GM18520 (cell line): Measurements from ENCODE around the gene FUT7.

Experiments used
- ATAC-seq: cut with Tn5 transposase; IDR thresholded peaks from one replicate; pipeline ENCODE4 v1.9.1; 2021; ENCODE audit not compliant: unreplicated experiment

Gene FUT7, protein sequence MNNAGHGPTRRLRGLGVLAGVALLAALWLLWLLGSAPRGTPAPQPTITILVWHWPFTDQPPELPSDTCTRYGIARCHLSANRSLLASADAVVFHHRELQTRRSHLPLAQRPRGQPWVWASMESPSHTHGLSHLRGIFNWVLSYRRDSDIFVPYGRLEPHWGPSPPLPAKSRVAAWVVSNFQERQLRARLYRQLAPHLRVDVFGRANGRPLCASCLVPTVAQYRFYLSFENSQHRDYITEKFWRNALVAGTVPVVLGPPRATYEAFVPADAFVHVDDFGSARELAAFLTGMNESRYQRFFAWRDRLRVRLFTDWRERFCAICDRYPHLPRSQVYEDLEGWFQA

DNA sequence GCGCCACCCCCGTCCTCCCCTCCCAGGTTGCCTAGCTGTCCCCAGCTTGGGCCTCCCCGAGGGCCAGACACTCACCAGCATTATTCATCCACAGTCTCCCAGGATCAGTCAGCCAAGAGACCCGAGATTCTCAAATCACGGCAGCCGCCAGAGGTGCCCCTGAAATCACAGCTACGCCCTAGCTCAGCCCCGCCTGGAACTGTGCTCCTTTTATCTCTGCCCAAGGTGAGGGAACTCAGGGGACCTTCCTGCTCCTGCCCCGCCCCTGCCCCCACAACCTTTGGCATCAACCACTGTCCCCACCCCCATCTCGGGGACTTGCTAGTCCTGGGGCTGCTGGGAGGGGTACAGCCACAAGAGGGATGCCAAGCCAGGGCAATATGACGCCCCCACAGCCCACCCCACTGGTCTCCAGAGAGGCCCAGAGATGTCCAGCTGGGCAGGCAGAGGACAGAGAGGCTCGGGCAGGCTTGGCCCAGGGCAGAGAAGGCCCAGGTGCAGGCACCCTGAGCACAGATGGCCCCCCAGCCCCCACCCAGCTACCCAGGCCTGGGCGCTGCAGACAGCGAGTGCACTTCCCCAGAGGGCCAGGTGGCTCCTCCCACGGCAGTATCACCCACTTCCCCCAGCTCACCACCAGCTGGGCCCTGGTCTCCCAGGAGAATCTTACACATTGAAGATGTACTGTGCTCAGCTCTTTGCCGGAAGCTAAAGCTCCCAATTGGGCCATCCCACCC is at the start of gene FUT7:
Gene FUT7 (minus strand): TSS at position 185 of the 737 bp plus-strand sequence. CDS start 97 bp downstream, at position 88.
- ATAC-seq: no peak

DNA sequence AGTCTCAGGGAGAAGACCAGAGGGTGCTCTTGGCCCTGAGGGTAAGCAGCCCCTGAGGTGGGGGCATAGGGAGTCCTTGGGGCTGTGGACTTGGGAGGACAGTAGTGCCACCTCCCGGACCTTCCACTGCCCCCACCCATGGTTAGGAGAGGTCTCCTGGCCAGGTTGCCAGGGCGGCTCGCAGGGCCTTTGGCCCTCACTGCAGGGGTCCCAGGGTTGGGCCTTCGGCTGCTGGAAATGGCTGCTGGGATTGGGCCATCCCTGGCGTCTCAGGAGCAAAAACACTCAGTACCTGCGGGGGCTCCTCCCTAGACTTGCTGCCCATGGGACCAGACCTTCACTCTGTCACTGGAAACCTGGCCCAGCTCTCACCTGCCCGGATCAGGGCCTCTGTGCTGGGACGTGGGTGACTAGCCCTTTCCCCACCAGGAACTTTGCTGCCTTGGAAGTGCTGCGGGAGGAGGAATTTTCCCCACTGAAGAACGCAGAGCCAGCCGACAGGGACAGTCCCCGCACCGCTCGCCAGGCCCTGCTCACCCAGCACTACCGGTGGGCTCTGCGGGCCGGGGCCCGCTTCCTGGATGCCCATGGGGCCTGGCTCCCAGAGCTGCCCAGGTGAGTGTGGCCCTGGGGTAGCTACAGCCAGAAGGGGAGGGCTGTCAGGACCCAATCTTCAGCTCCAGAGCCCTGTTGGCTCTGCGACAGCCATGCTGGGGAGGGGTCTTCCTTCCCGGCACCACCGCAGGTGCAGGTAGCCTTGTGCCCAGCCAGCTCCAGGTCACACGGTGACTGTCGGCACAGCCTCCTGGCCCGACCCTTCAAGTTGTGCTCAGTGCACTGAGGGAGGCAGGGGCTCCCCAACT is 48.6 kb upstream of the FUT7 start:
- ATAC-seq: no peak

DNA sequence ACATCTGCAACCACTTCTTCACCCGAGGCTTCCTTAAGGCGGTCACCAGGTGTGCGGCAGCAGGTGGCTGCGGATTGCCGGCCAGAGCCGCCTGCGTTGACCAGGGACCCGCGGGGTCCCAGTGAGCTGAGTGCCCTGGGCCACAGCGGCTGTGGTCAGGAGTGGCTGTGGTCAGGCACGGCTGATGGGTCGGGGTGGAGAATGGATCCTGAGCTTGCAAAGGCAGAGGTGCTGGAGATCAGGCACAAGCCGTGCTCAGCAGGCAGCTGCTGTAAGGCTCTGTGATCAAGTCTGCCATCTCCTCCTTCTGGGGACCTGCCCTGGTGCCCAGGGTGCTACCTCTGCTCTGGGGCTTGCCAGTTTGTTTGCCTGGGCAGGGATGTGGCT is 47.5 kb upstream of the FUT7 start:
- no peak for ATAC-seq

DNA sequence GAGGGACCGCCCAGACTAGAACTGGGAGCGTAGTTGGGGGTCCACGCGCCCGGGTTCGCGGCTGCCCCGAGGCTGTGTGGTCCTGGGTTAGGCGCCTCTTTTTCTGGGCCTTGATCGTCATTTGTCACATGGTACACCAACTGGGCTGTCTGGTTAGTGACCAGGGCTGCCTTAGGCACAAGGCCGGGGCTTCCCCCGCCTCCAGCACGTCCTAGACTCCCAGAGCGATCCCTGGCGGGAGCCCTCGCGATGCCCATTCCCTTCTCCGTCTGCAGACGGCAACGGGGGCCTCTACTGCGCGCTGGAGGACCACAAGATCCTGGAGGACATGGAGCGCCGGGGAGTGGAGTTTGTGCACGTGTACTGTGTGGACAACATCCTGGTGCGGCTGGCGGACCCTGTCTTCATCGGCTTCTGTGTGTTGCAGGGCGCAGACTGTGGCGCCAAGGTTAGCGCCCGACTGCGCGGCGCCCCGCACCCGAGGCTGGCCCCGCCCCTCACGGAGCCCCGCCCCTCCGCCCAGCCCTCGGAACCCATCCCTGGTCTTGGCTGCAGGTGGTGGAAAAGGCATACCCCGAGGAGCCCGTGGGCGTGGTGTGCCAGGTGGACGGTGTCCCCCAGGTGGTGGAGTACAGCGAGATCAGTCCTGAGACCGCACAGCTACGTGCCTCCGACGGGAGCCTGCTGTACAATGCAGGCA is 47.0 kb upstream of the FUT7 start:
- ATAC-seq: no peak

DNA sequence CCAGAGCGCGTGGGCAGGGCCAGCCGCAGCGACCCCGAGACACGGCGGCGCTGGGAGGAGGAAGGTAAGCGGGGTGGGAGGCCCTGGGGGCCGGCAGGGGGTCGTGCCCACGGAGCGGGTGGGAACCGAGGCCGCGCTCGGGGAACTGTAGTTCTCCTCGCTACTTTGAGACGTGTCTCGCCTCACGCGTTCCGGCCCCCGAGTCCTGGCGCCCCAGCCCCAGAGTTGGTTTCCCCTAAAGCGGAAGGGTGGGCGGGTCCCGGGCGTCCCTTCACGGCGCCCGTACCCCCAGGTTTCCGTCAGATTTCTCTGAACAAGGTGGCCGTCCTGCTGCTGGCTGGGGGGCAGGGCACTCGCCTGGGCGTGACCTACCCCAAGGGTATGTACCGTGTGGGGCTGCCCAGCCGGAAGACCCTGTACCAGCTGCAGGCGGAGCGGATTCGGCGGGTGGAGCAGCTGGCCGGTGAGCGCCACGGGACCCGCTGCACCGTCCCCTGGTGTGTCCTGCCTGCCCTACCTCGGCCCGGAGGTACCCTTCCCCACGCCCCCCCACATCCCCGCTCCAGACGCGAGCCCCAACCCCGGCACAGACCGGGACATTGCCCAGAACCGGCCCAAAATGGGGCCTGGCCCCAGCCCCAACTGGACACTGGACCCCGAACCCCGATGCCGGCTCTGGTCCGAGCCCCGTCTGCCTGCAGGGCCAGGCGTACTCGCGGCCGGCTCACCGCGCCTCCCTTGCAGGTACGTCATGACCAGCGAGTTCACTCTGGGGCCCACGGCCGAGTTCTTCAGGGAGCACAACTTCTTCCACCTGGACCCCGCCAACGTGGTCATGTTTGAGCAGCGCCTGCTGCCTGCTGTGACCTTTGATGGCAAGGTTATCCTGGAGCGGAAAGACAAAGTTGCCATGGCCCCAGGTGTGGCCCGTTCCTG is 46.1 kb upstream of the FUT7 start:
- ATAC-seq: no peak

DNA sequence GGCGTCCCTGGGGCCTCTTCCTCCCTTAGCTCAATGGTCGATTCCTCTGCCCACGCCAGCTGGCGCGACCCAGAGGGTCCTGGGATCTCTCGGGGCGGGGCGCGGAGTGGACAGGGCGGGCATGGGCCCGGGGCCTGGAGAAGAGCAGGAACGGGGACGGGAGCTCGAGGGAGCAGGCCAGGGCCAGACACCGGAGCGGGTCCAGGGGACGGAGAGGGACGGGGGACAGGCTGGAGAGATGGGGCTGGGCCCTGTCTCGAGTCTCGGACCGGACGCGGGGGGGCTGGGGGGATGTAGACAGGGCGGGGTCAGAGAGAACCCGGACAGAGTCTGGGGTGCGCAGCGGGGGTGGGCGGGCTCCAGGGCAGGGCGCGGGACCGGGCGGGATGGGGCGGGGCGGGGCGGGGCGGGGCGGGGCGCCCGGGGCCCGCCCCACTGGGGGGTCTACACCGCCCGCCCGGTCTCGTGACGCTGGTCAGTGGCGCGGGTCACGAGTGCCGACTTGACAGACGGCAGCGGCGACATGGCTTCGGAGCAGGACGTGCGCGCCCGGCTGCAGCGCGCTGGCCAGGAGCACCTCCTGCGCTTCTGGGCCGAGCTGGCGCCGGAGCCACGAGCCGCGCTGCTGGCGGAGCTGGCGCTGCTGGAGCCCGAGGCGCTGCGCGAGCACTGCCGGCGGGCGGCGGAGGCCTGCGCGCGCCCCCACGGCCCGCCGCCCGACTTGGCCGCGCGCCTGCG is 45.3 kb upstream of the FUT7 start, which contains the start of gene UAP1L1:
Gene UAP1L1 (plus strand): TSS at position 508 of the 738 bp plus-strand sequence. CDS start 16 bp downstream, at position 524.
- ATAC-seq: no peak

DNA sequence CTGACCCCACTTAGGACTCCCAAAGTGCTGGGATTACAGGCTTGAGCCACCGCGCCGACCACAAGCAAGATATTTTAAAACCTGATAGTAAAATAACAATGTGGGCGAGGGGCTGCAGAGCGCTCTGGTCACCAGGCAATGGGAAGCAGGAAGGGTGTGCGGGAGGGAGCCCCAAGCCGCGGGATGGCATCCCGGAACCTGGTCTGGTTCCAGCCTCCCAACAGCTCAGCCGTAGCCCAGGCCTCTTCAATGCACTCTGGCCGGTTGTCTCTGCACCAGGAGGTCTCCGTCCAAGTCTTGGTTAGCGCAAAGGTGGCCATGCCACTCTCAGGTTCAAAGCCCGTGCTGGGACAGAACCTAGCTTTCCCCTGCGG is 44.7 kb upstream of the FUT7 start:
- ATAC-seq: no peak

DNA sequence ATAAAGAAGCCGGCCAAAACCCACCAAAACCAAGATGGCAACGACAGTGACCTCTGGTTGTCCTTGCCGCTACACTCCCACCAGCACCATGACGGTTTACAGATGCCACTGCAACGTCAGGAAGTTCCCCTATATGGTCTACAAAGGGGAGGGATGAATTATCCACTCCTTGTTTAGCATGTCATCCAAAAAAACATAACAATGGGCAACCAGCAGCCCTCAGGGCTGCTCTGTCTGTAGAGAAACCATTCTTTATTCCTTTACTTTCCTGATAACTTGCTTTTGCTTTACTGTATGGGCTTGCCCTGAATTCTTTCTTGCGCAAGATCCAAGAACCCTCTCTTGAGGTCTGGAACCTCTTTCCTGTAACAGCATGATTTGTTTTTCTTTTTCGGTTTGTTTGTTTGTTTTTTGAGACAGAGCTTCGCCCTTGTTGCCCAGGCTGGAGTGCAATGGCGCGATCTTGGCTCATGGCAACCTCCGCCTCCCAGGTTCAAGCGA is 43.4 kb upstream of the FUT7 start:
- ATAC-seq: no peak

DNA sequence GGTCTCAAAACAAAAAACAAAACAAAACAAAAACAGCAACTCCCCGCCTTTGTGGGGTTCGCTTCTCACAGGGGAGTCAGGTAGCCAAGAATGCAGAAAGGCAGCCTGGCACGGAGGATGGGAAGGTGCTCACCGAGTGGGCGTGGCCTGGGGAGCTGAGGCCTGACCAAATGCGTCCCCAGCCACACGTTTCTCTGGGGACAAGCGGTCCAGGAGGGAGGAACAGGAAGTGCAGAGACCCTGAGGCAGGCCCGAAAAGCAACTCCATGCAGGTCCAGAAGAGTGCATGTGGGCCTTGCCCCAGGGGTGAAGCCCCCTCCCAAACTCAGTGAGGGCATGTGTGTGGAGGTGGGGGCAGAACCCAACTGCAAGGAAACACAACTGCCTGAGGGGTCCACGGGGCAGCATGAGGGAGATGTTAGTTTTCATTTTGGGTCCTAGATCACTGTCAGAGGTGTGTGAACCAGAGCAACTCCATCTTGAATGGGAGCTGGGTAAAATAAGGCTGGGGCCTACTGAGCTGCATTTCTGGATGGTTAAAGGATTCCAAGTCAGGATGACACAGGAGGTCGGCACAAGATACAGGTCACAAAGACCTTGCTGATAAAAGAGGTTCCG is 42.9 kb upstream of the FUT7 start:
- ATAC-seq: no peak

DNA sequence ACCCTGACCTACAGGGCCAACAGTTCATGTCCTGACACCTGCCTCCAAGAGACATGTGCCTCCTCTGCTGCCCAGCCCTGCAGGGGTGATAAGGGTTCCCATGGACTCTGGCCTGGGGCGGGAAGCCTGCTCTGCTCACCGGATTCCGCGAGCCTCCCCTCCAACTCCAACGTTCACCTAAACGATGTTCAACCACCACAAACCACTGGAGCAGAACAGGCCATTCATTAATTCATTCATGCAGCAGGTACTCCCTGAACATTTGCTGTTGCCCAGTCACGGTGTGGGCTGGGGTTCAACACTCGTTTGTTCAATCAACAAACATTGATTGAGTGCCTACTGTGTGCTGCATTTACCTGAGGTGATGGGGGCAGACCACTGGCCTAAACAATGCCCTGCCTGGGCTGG is 42.1 kb upstream of the FUT7 start:
- ATAC-seq: no peak

DNA sequence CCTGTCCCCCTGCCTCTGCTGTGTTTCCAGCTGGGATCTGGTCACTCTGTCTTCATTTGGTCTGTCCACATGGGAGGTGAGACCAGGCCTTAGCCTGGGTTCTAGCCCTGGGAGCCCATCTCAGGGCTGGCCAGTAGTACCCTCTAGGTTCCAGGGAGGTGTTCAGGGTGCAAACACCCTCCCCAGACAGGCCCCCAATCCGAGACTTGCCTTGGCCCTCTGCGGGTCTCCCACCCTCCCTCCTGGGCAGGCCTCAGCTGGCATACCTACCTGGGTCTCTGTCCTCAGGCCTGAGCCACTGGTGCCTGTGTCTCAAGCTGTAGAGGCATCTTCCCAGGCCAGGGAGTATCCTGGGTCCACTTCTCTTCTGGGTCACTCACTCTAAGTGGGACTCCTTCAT is 39.4 kb upstream of the FUT7 start:
- ATAC-seq: no peak

DNA sequence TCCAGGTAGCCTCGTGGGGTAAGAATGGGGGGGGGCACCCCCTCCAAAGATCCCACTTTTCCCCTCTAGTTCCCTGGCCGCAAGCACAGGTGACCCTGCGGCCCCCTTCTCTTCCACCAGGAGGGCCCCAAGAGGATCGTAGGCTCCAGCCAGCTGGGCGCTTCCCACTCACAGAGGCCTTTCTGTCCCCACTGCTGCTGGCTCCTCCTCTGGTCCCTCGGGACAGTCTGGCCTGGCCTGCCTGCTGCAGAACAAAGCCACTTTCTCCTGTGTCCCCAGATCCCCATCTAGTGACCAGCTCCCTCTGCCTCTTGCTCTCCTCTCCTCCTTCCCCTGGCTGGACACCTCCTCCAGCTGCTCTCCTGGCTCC is 39.0 kb upstream of the FUT7 start:
- ATAC-seq: peak; percentile 4

DNA sequence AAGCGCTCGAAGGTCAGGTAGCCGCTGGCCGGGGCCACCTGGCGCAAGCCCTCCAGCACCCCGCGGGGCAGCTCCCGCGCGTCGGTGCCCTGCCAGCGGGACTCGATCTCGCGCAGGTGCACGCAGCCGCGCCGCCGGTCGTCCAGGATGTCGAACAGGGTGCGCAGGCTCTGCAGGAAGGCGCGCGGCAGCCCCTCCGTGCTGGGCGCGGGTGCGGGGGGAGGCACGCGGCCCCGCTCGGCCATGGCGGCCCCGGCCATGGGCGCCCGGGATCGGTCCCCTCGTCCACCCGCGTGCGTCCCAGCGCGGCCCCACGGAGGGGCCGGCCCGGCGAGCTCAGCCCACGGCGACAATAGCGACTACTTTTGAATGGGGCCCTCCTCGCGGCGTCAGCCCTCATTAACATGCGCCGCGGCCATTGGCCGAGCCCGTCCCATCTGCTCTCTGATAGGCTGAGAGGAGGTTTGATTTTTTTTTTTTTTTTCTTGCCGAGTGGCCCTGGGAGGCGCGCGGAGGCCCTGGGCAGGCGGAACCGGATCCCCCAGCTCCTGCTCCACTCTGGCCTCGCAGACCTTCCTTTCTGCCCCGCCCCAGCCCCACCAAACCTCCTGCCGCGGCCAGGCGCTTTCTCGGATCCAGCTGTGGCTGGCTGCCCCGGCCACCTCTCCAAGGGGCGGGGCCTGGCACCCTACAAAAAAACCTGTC is 38.5 kb upstream of the FUT7 start, which contains the start of gene SAPCD2:
Gene SAPCD2 (minus strand): TSS at position 357 of the 705 bp plus-strand sequence. CDS start 97 bp downstream, at position 260.
- peak; percentile 78 for ATAC-seq

DNA sequence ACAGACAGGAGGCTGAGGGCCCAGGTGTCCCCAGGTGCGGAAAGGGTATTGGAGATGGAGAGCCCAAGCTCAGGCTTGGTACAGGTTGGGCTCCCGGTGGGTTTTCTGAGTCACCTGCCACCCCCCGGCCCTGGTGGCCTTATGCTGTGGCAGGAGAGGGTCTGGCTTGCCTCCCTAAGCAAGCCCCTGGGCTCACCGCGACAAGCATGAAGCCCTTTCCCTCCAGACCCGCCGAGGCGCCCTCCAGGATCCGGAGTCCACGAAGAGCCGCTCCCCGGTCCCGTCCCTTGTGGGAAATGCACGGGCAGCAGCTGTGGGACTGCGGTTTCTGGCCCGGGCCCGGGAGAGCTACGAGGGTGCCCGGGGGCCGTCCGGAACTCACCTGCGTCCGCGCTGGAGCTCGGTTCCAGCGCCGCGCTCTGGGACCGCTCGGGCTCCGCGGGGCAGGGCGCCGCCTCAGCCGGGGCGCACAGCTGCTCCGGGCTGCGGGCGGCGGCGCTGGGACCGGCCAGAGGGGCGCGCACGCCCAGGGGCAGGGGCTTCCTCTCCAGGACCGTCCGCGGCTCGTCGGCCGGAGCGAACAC is 37.7 kb upstream of the FUT7 start:
- peak; percentile 6 for ATAC-seq

DNA sequence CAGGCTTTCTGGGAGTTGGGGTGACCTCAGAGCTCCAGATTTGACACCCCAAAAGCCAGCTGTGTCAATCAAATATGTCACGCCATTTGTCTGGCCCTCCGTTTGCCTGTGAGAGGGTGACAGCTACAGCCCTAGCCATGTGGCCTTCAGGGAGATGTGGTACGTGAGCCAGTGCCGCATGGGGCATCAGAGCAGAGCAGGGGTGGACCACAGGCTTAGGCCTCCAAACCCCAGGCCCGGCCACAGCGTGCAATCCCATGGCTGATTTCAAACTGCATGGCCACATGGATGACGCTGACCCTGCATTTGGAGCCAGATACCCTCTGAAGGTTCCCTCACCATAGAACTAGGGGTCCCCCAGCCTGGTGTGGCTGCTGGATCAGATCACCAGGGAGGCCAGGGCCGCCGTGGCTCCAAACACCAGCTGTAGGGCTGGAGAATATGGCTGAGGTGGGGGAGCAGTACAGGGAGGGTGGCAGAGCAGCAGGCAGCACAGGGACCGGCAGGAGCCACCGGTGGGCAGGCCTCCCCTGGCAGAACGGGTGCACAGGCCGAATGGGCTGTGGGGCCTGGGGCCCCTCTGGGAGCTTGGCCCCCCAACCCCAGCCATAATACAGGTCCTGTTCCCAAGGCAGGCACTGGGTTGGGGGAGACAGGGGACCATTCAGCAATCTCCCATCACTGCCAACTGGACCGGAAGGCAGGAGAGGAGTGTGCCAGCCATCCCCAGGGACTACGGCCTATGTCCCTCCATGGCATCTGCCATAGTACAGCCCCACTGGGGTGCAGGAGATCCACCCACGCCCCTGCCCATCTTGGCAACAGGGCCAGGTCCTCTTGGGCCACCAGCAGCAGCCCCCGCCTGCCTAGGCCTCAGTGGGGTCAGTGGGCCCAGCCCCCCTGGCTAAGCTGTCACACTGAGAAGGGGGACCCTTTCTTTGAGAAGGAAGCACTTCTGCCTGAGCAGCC is 36.9 kb upstream of the FUT7 start:
- ATAC-seq: no peak

DNA sequence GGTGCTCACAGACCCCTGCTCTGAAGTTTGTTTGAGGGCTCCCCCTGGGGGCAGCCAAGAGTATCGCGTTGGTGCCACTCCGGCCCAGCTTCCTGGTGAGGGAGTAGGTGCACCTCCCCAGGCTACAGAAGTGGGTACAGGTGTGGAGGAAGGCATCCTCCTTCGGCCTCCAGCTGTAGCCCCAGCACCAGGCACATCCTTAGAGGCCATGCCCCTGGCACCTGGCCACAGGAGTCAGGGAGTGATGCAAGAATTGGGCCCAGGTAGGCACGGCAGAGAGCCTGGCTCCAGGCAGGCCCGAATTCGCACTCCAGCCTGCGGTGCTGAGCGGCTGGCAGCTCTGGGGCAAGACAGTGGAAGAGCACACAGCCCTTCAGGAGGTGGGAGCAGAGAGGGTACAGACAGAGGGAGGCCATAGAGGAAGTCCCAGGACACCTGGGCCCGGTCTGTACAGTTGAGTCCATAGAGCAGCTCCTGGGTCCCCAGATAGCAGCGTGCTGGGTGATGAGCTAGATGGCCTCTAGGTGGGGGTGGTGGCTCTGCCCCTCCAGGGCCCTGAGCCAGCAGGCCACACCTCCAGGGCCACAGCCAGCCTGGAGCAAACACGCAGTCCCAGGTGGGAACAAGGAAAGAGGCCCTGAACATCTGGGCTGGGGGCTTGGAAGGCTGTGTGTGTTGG is 36.1 kb upstream of the FUT7 start:
- ATAC-seq: no peak
